ENCODE measurements around the gene C12orf42.

- no peak for TF ChIP-seq CTCF (IDR thresholded peaks at IDR 0.05; ENCODE audit: low read depth, low read length, missing input control)
- no peak for TF ChIP-seq SP1 (IDR thresholded peaks at IDR 0.05)
- TF ChIP-seq RAD21 (IDR thresholded peaks at IDR 0.05) = no peak
- no peak for TF ChIP-seq ATF3 (IDR thresholded peaks at IDR 0.05)
- TF ChIP-seq MAX (IDR thresholded peaks at IDR 0.05) = no peak
- TF ChIP-seq JUND (IDR thresholded peaks at IDR 0.05) = no peak
- no peak for TF ChIP-seq FOXA1 (IDR thresholded peaks at IDR 0.05)
- no peak for TF ChIP-seq GABPA (IDR thresholded peaks at IDR 0.05 in 1 of 2, conservative IDR thresholded peaks at IDR 0.05 in 1 of 2)
- TF ChIP-seq REST (IDR thresholded peaks at IDR 0.05) = no peak
Measured at GRCh38 chr12:103505371-103506236, 9.8 kb upstream of the C12orf42 start.

All from liver (tissue), 3 donors.